Glutamatergic neuron (in vitro differentiated cells): ENCODE results near the gene PIWIL4. TPM values are rescaled to one million over a fixed set of nuclear protein-coding genes. Genes with fewer than 3 reads are reported as not detected.
"Not testable (repeated sequence)": the region's sequence is repeated elsewhere in the genome, so short reads cannot be mapped to it uniquely, and the experiment has no call there.

ENCODE experiments used
- DNase-seq: peaks from one replicate; pipeline ENCODE4 v3.0.0; 2022
- H3K27ac Mint-ChIP-seq: one replicate; pipeline ENCODE4 v1.8.0; 2020; ENCODE audit warnings: mild to moderate bottlenecking, mixed read lengths, inconsistent platforms; ENCODE audit not compliant: unreplicated experiment
- H3K27me3 Mint-ChIP-seq: one replicate; pipeline ENCODE4 v1.8.0; 2020; ENCODE audit warnings: mild to moderate bottlenecking, moderate library complexity, mixed read lengths, inconsistent platforms; ENCODE audit not compliant: unreplicated experiment
- H3K36me3 Mint-ChIP-seq: one replicate; pipeline ENCODE4 v1.8.0; 2020; ENCODE audit warnings: mild to moderate bottlenecking, mixed read lengths, inconsistent platforms; ENCODE audit not compliant: unreplicated experiment
- H3K4me1 Mint-ChIP-seq: one replicate; pipeline ENCODE4 v1.8.0; 2020; ENCODE audit warnings: mild to moderate bottlenecking, low read depth, mixed read lengths, inconsistent platforms; ENCODE audit not compliant: unreplicated experiment
- H3K4me3 Mint-ChIP-seq: one replicate; pipeline ENCODE4 v1.8.0; 2020; ENCODE audit warnings: mild to moderate bottlenecking, mixed read lengths, inconsistent platforms; ENCODE audit not compliant: unreplicated experiment
- H3K9me3 Mint-ChIP-seq: one replicate; pipeline ENCODE4 v1.8.0; 2020; ENCODE audit warnings: mild to moderate bottlenecking, moderate library complexity, mixed read lengths, inconsistent platforms; ENCODE audit not compliant: unreplicated experiment
- total RNA-seq: library from RNA; stranded (reverse); fragmentation: NEBNext Ultra II Directional; extraction: Animal tissue kit (Norgen Biotek cat#: 25700); gene quantifications from one replicate; pipeline ENCODE4 v1.2.1, GENCODE V29; 2021; ENCODE audit not compliant: unreplicated experiment
- TF ChIP-seq, protein P1 (sequence below): fragments of 200-600 bp; sonication (generic); IDR thresholded peaks from one replicate; pipeline ENCODE4 v1.5.0; 2021; ENCODE audit not compliant: partially characterized antibody, unreplicated experiment

Gene PIWIL4
- total RNA-seq, 1 donor from 2014 or later = 0.69 TPM

GRCh38 chr11:94639901-94640721 is 72.9 kb downstream of the PIWIL4 start:
- peaks cover 7% of the 10 kb centered on the region for H3K4me1 Mint-ChIP-seq
- DNase-seq = no peak
- peaks cover under 1% of the 10 kb centered on the region for H3K27me3 Mint-ChIP-seq

GRCh38 chr11:94641167-94641761 is 74.1 kb downstream of the PIWIL4 start:
- TF ChIP-seq, protein P1, sequence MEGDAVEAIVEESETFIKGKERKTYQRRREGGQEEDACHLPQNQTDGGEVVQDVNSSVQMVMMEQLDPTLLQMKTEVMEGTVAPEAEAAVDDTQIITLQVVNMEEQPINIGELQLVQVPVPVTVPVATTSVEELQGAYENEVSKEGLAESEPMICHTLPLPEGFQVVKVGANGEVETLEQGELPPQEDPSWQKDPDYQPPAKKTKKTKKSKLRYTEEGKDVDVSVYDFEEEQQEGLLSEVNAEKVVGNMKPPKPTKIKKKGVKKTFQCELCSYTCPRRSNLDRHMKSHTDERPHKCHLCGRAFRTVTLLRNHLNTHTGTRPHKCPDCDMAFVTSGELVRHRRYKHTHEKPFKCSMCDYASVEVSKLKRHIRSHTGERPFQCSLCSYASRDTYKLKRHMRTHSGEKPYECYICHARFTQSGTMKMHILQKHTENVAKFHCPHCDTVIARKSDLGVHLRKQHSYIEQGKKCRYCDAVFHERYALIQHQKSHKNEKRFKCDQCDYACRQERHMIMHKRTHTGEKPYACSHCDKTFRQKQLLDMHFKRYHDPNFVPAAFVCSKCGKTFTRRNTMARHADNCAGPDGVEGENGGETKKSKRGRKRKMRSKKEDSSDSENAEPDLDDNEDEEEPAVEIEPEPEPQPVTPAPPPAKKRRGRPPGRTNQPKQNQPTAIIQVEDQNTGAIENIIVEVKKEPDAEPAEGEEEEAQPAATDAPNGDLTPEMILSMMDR = no peak
- no peaks in the 10 kb centered on the region for H3K9me3 Mint-ChIP-seq
- H3K4me1 Mint-ChIP-seq = peaks cover 7% of the 10 kb centered on the region
- H3K27ac Mint-ChIP-seq = no peak overlapping the region
- no peak for DNase-seq
- H3K4me3 Mint-ChIP-seq = no peak overlapping the region
- H3K36me3 Mint-ChIP-seq = no peaks in the 10 kb centered on the region
- no peaks in the 10 kb centered on the region for H3K27me3 Mint-ChIP-seq

More at GRCh38 chr11:94639901-94640721, 72.9 kb downstream of the PIWIL4 start:
- Mint-ChIP-seq H3K36me3 (no peaks in the 10 kb centered on the region), H3K9me3 (no peaks in the 10 kb centered on the region), H3K27ac (no peak overlapping the region), H3K4me3 (no peak overlapping the region)
- TF ChIP-seq, protein P1 = no peak

DNA sequence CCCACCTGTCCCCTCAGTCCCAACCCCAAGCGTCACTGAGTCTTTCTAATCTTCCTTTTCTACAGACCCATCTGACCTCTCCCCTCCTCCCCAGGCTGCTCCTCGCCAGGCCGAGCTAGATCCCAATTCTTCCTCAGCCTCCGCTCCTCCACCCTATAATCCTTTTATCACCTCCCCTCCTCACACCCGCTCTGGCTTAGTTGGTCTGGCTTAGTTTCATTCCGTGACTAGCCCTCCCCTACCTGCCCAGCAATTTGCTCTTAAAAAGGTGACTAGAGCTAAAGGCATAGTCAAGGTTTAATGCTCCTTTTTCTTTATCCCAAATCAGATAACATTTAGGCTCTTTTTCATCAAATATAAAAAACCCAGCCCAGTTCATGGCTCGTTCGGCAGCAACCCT is 76.0 kb downstream of the PIWIL4 start:
- H3K4me1 Mint-ChIP-seq, DNase-seq, H3K27me3 Mint-ChIP-seq, H3K4me3 Mint-ChIP-seq, H3K9me3 Mint-ChIP-seq, H3K27ac Mint-ChIP-seq, H3K36me3 Mint-ChIP-seq: not testable (repeated sequence)

DNA sequence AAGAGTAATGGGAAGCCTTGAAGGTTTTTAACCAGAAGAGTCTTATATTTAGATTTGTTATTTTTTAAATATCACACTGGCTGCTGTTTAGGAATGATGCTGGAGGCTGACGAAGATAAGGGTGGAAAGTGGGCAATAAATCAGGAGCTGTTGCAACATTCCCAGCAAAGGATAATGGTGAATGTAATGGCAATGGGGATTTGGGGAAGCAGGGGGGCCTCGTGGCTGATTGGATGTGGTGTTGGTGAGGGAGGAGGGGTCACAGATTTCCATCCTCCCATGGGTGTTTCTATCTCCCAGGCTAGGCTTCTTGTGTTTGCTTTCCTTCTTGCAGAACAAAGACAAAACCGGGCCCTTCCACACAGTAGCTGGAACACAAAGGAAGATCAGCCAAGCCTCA is 80.8 kb downstream of the PIWIL4 start:
- peaks cover 1% of the 10 kb centered on the region for H3K9me3 Mint-ChIP-seq
- no peaks in the 10 kb centered on the region for H3K4me1 Mint-ChIP-seq
- TF ChIP-seq, protein P1 = no peak
- H3K36me3 Mint-ChIP-seq = no peaks in the 10 kb centered on the region
- peaks cover 1% of the 10 kb centered on the region for H3K27me3 Mint-ChIP-seq
- no peak overlapping the region for H3K4me3 Mint-ChIP-seq
- DNase-seq = no peak
- no peak overlapping the region for H3K27ac Mint-ChIP-seq

- TF ChIP-seq, protein P1 = no peak
- no peak overlapping the region for H3K27ac Mint-ChIP-seq
- peaks cover 1% of the 10 kb centered on the region for H3K9me3 Mint-ChIP-seq
- no peaks in the 10 kb centered on the region for H3K4me1 Mint-ChIP-seq
- no peaks in the 10 kb centered on the region for H3K36me3 Mint-ChIP-seq
- no peak for DNase-seq
- H3K4me3 Mint-ChIP-seq = no peak overlapping the region
- H3K27me3 Mint-ChIP-seq = peaks cover 1% of the 10 kb centered on the region
These were observed 81.6 kb downstream of the PIWIL4 start for GRCh38 chr11:94648789-94649188.
